ENCODE measurements around the gene ATOSB. TPM values are rescaled to one million over a fixed set of nuclear protein-coding genes. Genes with fewer than 3 reads are reported as not detected.

Gene ATOSB
- total RNA-seq, 4 donors from 2014 or later, result 7.8 to 21.0 (median 11.8) TPM

DNA sequence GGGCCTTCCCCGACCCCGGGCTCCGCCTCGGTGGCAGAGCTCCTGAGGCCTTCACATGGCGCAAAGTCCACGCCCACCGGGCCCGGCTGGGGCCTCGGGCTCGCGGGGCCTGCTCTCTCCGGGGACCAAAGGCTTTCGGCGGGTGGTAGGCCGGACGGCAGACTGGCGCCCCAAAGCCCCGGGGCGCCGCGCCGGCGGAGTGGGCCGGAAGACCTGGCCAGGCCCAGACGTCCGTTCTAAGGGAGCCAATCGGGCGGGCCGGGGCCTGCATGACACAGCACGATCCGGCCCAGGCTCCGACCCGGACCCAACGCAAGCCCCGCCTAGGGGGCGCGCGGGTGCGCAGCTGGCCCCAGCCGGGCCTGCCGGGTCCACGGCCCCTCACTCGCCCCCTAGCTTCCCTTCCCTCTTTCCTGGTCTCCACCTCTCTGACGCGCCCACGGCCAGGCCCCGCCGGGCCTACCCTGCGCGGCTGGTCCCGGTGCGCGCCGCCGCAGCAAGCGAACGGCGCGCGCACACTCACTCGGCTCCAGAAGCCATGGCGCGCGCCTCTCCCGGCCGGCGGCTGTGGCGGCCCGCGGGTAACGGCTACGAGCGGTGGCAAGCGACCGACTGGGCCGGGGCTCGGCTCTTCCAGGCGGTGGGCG is 43.7 kb downstream of the ATOSB start:
- peak; percentile 87 to 90 for DNase-seq
- peaks cover 9 to 15% of the 10 kb centered on the region in 2 donors for H3K36me3 ChIP-seq
- H3K9me3 ChIP-seq, result no peaks in the 10 kb centered on the region
- H3K27me3 ChIP-seq, result no peaks in the 10 kb centered on the region
- peak overlapping the region; percentile 96 to 100 (median 100) for H3K27ac ChIP-seq
- intact Hi-C loops (cut with DNase I), result loop anchor here (5.0 kb wide), 1 partner anchor 80 kb away; no protein-coding TSS in a partner anchor
- H3K4me3 ChIP-seq (replicated peaks in 1 of 3), result peak overlapping the region; percentile 82 to 100 (median 98)
- TF ChIP-seq POLR2A (IDR thresholded peaks at IDR 0.05), result peak in 1 of 2 donors; percentile 27
- TF ChIP-seq, protein P1, sequence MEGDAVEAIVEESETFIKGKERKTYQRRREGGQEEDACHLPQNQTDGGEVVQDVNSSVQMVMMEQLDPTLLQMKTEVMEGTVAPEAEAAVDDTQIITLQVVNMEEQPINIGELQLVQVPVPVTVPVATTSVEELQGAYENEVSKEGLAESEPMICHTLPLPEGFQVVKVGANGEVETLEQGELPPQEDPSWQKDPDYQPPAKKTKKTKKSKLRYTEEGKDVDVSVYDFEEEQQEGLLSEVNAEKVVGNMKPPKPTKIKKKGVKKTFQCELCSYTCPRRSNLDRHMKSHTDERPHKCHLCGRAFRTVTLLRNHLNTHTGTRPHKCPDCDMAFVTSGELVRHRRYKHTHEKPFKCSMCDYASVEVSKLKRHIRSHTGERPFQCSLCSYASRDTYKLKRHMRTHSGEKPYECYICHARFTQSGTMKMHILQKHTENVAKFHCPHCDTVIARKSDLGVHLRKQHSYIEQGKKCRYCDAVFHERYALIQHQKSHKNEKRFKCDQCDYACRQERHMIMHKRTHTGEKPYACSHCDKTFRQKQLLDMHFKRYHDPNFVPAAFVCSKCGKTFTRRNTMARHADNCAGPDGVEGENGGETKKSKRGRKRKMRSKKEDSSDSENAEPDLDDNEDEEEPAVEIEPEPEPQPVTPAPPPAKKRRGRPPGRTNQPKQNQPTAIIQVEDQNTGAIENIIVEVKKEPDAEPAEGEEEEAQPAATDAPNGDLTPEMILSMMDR (IDR thresholded peaks at IDR 0.05), result peak in 2 of 6 experiments; percentile 10 to 26
- WGBS, 2 donors, result 0% methylated on average over 5 to 8 of the region's 79 CpGs
- peaks cover 22 to 32% of the 10 kb centered on the region in 2 donors for H3K4me1 ChIP-seq

DNA sequence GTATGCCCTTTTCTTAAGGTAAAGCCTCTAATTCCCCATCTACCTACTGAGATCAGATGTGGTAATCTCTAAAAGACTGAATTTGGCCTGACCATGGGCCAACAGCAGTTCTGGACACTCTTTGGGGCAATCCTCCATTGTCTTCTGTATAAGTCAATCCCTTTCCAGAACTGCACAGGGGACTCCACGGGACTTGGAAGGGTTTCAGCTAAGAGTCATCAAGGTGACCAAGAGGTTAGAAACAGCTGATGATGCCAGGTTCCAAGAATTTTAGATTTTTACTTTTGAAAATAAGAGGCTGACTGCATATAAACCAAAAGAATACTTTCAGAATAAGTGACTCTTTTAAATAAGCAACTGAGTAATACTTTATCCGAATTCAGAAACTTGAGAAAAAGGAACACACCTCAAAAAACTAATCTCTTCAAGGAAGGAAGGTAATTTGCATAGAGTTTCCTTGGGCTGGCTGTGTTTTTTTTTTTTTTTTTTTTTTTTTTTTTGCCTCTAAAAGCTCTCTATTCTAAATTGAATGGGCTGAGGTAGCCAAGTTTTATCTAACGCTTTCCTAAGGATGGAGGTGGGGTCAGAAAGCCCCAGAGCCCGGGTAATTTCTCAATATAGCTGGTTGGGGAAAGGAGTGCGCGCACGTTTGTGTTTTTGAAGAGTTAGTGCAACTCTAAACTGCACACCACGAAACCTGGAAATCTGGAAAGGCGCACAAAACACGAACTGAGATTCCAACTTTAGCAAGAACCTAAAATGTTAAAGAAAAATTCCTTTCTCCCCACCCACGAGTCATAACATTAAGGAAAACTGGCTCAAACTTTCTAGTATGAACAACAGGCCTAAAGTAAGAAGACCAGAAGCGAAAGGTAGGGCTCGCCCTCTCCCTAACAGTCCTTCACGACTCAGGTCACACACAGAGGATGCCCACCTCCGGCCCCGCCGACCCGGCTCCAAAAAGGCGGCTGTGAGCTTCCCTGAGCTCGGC is 44.5 kb downstream of the ATOSB start:
- no peaks in the 10 kb centered on the region for H3K9me3 ChIP-seq
- peak overlapping the region; percentile 82 to 100 (median 98) for H3K4me3 ChIP-seq (replicated peaks in 1 of 3)
- no peaks in the 10 kb centered on the region for H3K27me3 ChIP-seq
- H3K27ac ChIP-seq, result peak overlapping the region; percentile 96 to 100 (median 100)
- WGBS, 2 donors, result 2% methylated on average over 14 to 20 of the region's 20 CpGs
- DNase-seq, result peak; percentile 48 to 50
- no peak for TF ChIP-seq POLR2A (IDR thresholded peaks at IDR 0.05)
- TF ChIP-seq, protein P1 (IDR thresholded peaks at IDR 0.05), result no peak
- intact Hi-C loops (cut with DNase I), result loop anchor here (5.0 kb wide), 1 partner anchor 79 kb away; no protein-coding TSS in a partner anchor
- H3K36me3 ChIP-seq, result peaks cover 17 to 23% of the 10 kb centered on the region in 2 donors
- H3K4me1 ChIP-seq, result peaks cover 22 to 32% of the 10 kb centered on the region in 2 donors

DNA sequence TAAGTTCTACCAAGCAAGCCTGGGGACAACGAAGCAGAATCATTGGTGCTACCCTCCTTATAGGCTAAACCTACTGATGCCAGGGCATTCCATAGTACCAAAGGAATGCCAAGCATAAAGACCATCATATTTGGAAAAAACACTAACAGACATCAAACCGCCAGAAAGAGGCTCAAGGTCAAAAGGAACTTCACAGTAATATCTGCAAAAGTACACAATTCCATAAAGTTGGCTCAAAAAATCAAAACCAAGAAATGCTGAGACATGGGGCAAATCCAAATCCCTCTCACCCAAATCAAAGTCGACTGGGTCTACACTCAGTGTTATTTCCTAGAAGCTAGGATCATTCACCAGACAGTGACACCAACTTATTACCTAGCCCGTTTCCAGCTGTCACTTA is 46.6 kb downstream of the ATOSB start:
- intact Hi-C loops (cut with DNase I), result no loop called here
- peaks cover 22 to 32% of the 10 kb centered on the region in 2 donors for H3K4me1 ChIP-seq

GRCh38 chr9:35067056-35067455 is 48.6 kb downstream of the ATOSB start:
- intact Hi-C loops (cut with DNase I), result no loop called here
- WGBS, 2 donors, result 91 to 94% methylated on average over 1 of the region's 1 CpG

More for the DNA sequence above, 46.6 kb downstream of the ATOSB start:
- H3K9me3 ChIP-seq, result no peaks in the 10 kb centered on the region
- DNase-seq, result no peak
- peaks cover 38 to 44% of the 10 kb centered on the region in 2 donors for H3K36me3 ChIP-seq
- TF ChIP-seq, protein P1 (IDR thresholded peaks at IDR 0.05), result no peak
- no peak for TF ChIP-seq POLR2A (IDR thresholded peaks at IDR 0.05)
- H3K27ac ChIP-seq, result no peak overlapping the region
- no peak overlapping the region for H3K4me3 ChIP-seq (replicated peaks in 1 of 3)
- no peaks in the 10 kb centered on the region for H3K27me3 ChIP-seq
- WGBS, 2 donors, result 82 to 83% methylated on average over 4 of the region's 4 CpGs

More at GRCh38 chr9:35067056-35067455, 48.6 kb downstream of the ATOSB start:
- no peak overlapping the region for H3K4me3 ChIP-seq (replicated peaks in 1 of 3)
- H3K4me1 ChIP-seq, result peaks cover 22 to 28% of the 10 kb centered on the region in 2 donors
- H3K27me3 ChIP-seq, result no peaks in the 10 kb centered on the region
- peaks cover 58 to 64% of the 10 kb centered on the region in 2 donors for H3K36me3 ChIP-seq
- no peaks in the 10 kb centered on the region for H3K9me3 ChIP-seq
- no peak for DNase-seq
- TF ChIP-seq, protein P1 (IDR thresholded peaks at IDR 0.05), result no peak
- no peak for TF ChIP-seq POLR2A (IDR thresholded peaks at IDR 0.05)
- H3K27ac ChIP-seq, result no peak overlapping the region

All from thyroid gland (tissue), 4 donors.